ENCODE results near the gene NAT14.
"Not testable (repeated sequence)": the region's sequence is repeated elsewhere in the genome, so short reads cannot be mapped to it uniquely, and the experiment has no call there.

NAT14 gene

DNA sequence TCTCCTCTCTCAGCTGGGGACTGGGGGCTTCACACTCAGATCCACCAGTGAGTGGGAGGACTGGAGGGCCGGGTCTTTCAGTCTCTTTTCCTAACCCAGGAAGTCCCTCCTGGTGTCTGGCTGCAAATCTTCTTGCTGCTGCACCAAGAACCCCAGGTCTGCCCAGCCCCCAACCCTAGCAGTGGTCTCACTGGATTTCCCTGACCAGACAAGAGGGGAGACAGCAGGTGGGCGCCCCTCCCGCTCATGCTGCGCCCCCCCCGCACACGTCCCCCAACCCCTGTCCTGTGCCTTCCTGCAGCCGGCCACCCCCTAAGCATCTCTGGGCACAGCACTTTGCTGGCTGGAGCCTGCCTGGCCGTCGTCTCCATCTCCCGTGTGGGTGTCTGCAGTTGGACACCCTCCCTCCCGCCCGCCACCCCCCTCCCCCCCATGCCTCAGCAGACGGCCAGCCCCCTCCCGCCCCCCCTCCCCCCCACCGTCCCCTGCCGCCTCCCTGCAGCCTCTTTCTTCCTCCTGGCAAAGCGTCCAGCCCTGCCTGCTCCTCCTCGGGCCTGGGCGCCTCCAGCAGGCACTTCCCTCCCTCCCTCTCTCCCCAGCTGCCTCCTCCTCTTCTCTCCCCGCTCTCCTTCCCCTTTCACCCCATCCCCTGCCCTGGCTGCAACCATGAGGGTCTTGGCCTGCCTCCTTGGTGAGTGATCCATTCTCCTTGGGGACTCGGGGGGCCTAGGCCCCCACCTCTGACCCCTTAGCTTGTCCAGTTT lies 3.1 kb downstream of the NAT14 start, which contains the start of gene SSC5D:
SSC5D (plus strand) TSS at position 513 of the 764 bp plus-strand sequence; CDS start at position 667, 154 bp downstream.
- no peak for DNase-seq

- DNase-seq, result no peak
These were observed 4.2 kb downstream of the NAT14 start for GRCh38 chr19:55488986-55489710.

DNA sequence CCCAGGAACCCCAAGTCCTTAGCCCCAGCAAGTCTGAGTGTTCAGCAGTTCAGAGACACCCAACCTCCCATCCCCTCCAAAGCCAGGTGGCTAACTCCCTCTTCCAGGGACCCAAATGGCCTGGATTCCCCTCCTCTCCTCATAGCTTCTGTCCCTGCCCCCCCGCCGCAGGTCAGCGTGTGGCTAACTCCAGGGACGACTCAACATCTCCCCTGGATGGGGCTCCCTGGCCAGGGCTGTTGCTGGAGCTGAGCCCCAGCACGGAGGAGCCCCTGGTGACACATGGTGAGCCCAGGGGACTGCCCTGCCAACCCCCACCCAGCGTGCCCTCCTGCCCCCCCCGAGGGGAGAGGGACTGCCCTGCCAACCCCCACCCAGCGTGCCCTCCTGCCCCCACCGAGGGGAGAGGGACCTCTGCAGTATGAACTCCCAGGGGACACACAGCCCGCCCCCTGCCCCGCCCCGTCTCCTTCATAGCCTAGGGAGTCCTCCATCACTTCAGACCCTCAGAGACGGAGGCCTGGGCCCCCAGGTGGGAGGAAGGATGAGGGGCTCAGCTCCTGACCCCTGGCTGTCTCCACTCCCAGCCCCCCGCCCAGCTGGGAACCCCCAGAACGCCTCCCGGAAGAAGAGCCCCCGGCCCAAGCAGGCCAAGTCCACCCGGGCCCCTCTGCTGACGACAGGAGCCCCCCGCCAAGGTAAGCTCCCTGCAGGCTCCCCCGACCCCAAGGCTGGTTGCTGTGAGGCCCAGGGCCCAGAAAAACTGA lies 4.9 kb downstream of the NAT14 start:
- DNase-seq, result no peak

DNA sequence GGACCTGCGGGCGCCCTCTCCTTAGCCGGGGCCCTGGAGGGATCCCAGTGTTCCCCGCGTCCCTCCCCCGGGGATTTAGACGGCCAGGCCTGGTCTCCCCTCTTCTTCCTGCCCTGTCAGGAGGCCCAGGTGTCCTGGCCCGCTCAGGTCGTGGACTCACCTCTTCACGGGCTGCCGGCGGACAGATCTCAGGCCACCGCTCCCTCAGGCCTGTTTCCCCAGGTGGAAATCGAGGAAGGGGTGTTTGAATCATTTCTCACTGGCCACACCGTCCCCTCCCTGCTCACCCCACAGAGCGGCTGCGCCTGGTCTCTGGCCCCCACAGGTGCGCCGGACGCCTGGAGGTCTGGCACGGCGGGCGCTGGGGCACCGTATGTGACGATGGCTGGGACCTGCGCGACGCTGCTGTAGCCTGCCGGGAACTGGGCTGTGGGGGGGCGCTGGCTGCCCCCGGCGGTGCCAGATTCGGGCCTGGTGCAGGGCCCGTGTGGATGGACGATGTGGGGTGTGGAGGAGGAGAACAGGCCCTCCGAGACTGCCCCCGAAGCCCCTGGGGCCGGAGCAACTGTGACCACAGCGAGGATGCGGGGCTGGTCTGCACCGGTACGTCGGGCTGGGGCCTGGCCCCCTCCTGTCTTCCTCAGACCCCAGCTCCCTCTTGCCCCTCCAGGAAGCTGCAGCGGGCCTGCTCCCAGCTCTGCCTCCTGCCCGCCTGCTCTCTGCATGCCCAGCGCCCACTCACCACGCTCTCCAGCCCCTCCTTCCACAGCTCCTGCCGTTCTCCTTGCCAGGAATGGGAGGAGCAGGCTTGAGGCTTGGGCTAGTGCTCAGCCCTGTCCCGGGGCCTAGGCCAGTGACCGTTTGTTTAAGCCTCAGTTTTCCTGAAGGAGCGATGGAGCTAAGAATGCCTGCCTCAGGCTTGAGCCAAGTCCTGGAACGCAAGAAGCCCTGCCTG lies 5.8 kb downstream of the NAT14 start:
- no peak for DNase-seq

DNA sequence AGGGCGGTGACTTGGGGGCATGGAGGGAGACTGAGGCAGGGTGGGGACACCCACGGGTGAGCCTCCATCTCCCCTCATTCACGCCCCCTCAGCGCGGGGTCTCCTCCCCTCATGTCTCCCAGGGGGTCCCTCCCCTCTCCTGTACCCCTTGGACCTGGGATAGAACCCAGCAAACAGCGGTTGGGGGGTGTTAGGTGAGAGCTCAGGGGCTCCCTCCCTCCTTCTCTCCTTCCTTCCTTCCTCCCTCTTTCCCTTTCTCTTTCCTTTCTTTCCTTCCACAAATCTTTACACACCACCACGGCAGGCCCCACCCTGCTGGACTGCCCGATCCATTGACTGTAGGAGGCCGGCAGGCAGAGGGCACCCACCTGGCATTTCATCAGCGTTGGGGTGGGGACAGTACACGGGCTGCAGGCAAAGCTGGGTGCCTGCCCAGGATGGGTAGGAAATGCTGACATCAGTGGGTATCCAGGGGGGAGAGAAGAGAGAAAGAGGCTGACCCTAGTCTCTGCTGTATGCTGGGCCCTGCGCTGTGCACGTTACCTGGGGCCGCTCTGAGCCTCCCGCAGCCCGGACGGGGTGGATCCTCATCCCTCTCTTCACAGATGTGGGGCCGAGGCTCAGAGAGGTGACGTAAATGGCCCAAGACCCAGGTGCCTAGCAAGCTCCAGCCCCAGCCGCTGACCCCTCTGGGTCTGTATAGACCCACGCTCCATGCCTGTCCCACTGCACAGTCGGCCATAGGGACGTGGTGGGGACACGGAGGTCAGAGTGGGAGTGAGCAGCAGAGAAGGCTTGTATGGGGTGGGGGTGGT lies 6.8 kb downstream of the NAT14 start:
- no peak for DNase-seq

- no peak for DNase-seq
These were observed 7.5 kb downstream of the NAT14 start for GRCh38 chr19:55492362-55492944.

DNA sequence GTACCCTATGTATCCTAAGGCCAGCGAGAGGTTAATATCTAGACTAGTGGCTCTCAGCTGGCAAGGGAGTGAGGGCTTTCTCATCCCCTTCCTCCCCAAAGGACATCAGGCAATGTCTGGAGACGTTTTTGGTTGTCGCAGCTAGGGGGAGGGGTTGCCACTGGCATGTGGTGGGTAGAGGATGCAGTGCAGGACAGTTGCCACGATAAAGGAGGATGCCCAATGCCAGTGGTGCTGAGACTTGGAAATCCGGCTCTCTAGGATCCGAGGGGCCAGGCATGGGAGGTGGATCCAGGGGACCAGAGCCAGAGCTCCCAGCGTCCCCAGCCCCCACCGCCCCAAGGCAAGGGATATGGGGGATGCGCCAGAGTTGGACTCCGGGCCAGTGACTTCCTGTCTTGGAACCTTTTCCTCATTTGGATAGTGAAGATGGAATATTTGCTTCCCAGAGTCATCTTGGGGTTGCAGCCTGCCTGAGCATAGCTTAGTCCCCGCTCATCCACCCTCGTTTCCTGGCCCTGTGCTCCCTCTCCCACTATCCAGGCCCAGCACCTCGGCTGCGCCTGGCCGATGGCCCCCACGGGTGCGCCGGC lies 8.2 kb downstream of the NAT14 start:
- DNase-seq, result no peak

- DNase-seq, result no peak
These were observed 8.7 kb downstream of the NAT14 start for GRCh38 chr19:55493645-55494171.

DNA sequence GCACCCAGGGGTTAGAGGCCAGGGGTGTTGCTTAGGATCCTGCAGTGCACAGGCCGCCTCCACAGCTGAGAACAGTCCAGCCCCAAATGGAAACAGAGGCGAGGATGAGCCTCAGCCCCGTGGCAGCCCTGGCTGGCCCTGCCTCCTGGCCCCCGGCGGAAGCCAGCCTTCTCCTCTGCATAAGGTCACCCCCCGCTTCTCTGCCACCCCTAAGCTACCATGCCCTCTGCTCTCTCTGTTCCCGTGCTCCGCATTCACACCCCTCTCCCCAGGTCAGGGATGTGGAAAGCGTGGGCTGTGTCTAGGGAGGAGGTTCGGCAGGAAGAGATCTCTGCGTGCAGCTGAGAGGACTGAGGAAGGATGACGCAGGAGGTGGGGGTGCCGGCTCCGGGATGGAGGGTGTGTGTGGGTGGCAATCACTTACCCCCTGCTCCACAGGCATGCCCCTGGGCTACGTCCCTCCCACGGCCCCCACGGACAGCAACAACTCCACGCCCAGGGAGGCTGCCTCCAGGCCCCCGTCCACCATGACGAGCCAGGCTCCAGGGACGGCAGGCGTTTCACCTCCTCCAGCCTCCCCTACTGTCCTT lies 9.3 kb downstream of the NAT14 start:
- DNase-seq, result no peak

- no peak for DNase-seq
These were observed 10.8 kb downstream of the NAT14 start for GRCh38 chr19:55495646-55496349.

- not testable (repeated sequence) for DNase-seq
These were observed 11.8 kb downstream of the NAT14 start for GRCh38 chr19:55496820-55497219.

DNA sequence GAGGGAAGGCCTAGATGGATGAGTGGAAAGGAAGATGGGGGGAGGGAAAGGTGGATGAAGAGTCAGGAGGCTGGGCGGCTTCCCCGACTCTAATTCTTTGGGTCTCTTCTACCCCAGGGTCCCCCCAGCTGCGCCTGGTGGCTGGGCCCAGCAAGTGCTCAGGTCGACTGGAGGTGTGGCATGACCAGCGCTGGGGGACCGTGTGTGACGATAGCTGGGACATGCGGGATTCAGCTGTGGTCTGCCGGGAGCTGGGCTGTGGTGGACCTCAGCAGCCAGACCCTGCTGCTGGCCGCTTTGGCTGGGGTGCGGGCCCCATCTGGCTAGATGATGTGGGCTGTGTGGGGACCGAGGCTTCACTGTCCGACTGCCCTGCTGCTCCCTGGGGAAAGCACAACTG lies 12.8 kb downstream of the NAT14 start:
- no peak for DNase-seq

DNA sequence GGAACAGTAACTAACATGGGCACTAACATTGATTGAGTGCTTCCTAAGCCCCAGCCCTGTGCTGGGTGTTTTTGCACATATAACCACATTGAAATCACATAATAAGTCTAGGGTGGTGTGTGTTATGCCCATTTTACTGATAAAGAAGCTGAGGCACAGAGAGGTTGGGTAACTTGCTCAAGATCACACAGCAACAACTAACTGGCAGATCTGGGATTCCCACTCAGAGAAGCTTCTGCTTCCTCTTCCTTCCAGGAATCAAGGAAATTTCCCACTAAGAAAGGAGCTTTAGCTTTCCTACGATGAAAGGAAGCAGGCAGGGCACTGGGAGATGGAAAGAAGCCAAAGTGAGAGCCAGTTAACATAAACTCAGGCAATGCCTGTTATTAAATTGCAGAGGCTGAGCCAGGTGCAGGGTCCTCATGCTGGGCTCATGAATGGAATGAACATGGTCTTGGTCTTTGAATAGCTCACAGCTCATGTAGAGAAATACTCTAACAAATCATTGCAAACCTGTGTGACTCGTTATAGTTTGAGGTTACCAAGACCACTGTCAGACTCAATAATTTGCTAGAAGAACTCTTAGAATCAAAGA lies 13.4 kb downstream of the NAT14 start:
- DNase-seq, result no peak

DNA sequence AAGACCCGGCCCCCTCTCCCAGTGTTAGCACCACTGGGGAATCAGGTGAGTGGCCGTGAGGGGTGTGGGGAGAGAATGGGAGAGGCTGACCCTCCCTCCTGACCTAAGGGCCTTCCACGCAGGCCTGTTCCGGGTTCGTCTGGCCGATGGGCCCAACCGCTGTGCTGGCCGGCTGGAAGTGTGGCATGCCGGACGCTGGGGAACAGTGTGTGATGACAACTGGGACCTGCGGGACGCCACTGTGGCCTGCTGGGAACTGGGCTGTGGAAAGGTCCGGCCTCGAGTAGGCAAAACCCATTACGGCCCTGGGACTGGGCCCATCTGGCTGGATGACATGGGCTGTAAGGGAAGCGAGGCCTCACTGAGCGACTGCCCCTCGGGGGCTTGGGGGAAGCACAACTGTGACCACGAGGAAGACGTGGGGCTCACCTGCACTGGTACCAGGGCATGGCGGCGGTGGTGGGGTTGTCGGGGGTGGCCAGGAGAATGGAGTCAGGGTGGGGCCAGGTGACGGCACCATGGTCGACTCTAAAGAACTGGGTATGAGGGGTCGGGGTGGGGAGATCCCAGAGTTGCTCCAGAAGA lies 15.5 kb downstream of the NAT14 start:
- no peak for DNase-seq

GRCh38 chr19:55502197-55502952 lies 17.4 kb downstream of the NAT14 start:
- no peak for DNase-seq

- DNase-seq, result no peak
These were observed 18.1 kb downstream of the NAT14 start for GRCh38 chr19:55503157-55503501.

DNA sequence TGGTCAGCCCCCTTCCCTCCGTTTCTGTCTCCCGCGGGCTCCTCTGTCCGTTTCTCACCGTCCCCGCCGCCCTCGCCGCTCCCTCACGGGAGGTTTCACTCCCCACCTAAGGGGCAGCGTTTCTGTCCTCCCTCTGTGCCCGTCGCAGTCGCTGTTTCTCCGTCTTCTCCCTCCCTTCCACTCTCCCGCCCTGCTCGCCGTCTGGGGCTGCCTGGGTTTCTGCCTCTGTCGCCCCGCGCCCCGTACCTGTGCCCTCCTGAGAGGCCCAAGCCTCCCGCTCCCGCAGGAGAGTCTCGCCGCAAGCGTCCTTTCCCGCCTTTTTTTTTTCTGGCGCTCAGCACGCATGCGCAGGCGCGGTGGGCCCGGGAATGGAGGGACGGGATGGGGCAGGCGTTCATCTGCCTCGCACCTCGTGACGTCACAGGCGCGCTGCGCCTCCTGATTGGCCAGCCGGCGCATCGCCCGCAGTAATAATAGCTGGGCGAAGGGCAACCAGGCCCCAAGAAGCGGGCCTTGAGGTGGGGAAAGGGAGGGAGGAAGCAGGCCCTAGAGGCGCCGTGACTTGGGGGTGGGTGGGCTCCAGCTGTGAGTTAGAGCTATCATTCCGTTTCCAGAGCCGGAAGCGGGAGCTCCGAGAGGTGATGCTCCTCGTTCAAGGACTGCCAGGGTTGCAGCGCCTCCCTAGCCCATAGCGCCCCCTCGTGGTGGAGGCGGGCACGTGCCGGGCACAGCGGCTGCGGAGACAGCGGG lies 18.7 kb downstream of the NAT14 start:
- no peak for DNase-seq
